HG02870 (cell line): ENCODE measurements around the gene COX6A2.

Experiments used
- ATAC-seq: cut with Tn5 transposase; IDR thresholded peaks from one replicate; pipeline ENCODE4 v1.9.1; 2021; ENCODE audit warnings: mild to moderate bottlenecking, moderate library complexity; ENCODE audit not compliant: unreplicated experiment

Gene COX6A2

DNA sequence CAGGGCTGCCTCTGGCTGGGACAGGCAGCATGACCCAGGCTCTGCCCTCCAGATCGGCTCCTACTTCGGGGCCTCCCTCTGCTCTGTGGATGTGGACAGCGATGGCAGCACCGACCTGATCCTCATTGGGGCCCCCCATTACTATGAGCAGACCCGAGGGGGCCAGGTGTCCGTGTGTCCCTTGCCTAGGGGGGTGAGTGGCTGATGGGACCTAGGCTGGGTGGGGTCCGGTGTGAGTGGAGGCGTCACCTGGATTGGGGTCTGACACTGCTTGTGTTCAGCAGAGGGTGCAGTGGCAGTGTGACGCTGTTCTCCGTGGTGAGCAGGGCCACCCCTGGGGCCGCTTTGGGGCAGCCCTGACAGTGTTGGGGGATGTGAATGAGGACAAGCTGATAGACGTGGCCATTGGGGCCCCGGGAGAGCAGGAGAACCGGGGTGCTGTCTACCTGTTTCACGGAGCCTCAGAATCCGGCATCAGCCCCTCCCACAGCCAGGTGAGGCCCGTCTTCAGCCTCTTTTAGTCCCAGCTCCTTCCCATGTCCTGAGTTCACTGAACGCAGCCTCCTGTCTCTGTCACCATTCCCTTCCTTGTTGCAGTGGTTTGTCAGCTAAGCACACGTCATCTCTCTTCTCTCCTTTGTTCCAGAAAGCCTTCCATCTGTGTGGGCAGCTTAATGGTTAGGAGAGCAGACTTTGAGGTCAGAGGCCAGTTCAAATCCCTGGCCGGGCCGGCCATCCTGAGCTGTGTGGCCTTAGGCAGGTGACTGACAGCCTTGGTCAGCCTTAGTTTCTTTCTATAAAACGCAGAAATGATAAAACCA is 16.9 kb downstream of the COX6A2 start:
- no peak for ATAC-seq

DNA sequence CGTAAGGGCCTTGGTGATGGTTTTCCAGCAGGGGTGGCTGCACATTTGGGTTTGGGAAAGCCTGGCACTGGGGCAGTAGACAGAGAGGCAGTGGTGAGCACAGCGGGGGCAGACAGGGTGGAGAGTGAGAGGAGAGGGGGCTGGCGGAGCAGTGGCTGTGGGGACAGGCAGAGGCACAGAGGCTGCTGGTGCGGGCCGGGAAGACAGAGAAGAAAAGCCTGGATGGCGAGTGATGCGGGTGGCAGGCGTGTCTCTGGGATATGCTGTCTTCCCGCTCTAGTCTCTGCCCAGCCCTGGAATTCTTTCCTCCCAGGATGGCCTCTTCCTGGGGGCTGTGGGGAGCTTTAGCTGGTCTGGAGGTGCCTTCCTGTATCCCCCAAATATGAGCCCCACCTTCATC is 18.1 kb downstream of the COX6A2 start:
- no peak for ATAC-seq

DNA sequence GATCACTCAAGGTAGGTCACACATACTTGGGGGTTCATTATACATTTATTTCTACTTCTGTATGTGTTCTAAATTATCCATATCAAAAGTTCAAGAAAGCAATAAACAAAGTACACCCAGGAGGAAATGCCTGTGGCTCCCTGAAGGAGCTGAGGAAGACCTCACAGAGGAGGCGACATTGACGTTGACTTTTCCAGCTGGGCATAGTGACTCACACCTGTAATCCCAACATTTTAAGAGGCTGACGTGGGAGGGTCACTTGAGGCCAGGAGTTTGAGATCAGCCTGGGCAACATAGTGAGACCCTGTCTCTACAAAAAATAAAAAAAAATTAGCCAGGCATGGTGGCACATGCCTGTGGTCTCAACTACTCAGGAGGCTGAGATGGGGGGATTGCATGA is 18.7 kb downstream of the COX6A2 start:
- ATAC-seq = no peak

DNA sequence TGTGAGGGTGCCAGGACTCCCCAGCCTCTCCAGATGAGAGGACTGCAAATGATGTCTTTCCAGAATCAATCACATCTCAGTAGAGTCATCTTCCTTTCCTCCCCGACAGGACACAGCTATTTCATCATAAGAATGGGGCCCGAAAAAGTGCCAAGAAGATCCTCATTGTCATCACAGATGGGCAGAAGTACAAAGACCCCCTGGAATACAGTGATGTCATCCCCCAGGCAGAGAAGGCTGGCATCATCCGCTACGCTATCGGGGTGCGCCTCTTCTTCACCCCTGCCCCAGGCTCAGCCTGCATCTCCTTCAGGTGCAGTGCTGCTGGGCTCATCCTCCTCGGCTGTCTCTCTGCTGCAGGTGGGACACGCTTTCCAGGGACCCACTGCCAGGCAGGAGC is 20.8 kb downstream of the COX6A2 start:
- no peak for ATAC-seq

DNA sequence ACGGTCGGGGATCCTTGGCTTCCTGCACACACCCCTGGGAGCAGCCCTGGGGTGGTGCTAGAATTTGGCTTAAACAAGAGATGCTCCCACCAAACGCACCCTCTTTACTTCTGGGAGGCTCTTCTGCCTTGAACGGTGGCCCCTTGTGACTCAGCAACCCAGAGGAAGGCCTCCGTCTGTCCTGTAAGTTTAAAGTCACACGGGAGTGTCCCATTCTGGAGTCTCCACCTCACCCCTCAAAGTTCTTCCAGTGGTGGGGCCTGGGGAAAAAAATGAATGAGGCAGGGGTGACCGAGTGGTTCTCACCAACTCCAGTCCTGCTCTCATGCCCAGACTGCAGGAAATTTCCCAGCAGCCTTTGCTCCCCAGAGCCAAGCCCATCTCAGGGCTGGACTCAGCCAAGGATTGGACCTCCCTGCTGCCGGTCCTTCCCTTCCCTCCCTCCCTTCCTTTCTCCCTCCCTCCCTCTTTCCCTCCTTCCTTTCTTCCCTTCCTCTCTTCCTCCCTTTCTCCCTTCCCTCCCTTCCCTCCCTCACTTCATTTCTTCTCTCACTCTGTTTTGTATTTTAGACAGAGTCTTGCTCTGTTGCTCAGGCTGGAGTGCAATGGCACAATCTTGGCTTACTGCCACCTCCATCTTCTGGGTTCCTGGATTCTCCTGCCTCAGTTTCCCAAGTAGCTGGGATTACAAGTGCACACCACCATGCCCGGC is 23.7 kb downstream of the COX6A2 start:
- no peak for ATAC-seq

DNA sequence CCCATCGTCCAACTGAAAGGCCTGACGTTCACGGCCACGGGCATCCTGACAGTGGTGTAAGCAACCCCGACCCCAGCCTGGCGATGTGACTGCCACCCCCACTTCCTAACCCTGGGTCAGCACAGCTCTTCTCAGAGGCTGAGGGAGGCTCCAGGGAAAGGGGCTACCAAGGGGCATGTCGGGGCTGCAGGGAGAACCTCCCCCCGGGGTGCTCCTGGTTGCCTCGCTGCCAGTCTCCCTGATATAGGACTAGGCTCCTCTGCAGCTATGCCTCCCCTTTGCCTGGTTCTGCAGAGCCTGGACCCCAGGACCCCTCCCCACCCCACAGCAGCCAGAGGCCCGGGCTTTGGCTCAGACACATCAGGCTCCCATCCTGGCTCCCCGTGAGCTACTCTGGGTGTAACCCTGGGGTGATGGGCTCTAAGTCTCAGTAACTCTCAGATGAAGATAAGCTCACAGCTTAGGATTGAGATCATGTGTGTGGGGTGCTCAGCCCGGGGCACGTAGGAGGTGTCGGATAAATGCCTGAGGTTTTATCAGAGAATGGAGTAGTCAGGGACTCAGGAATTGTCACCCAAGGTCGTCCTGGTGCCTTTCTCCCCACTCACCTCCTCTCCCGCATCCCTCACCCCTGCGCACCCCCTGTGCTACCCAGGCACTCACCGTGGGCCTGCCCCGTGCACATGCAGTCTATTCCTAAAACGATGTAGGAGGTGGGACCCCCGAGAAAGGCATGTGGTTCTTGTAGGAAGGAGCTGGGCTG is 24.4 kb downstream of the COX6A2 start:
- no peak for ATAC-seq

DNA sequence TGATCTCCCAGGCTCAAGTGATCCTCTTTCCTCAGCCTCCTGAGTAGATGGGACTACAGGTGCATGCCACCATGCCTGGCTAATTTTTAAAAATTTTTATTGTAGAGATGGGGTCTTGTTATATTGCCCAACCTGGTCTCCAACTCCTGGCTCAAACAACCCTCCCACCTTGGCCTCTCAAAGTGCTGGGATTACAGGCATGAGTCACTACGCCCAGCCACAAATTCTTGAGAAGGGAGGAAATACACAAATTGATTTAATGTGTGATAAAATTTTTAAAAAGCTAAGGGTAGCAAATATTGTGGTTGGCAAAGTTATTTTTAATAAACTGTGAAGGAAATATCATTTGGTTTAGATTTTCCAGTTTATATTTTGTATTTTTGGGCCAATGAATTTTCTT is 25.5 kb downstream of the COX6A2 start:
- no peak for ATAC-seq

DNA sequence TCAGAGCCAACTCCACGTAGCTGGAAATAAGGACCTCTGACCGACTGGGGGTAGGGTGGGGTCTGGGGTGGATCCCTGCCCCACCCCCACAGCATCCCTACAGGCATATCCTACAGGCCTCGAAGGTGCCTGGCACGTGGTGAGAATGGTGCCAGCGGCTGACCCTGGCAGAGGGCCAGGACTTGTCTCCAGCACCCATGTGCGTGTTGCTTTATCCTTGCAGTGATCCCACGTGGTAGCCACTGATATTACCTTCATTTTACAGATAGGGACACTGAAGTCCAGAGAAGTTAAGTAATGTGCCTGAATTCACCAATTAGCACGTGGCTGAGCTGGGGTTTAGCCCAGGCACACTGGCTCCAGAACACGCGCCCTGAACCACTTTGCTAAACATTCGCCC is 26.7 kb downstream of the COX6A2 start:
- ATAC-seq = no peak

DNA sequence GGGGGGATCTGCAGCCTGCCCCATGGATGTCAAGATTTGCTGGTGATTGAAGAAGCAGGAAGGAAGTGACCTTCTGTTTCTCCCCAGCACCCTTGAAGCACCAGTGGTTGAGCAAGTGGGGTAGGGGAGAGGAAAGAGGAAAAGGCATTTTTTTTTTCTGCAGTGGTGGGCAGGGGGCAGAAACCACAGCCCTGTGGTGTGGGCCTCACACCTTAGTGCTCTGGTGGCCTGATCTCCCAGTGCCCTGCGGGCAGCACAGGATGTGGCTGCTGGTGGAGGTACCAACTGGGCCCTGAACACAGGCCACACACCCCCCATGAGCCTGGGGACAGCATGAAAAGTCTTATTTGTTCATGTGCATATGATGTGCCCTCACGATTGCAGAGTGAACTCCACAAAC is 28.0 kb downstream of the COX6A2 start:
- no peak for ATAC-seq

DNA sequence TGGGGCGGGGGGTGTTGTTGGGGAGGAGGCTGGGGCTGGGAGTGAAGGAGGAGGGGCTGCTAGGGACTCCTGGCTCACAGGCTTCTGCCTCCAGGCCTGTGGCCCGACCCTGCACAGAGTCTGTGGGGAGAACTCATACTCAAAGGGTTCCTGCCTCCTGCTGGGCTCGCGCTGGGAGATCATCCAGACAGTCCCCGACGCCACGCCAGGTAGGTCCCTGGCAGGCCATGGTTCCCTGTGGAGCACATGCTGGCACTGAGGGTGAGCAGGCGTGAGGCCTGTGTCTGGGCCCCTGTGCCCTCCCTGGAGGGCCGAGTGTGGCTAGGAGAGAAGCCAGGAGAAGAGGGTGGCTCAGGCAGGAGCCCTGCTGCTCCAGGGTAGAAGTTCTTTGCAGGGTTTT is 30.5 kb downstream of the COX6A2 start:
- no peak for ATAC-seq

DNA sequence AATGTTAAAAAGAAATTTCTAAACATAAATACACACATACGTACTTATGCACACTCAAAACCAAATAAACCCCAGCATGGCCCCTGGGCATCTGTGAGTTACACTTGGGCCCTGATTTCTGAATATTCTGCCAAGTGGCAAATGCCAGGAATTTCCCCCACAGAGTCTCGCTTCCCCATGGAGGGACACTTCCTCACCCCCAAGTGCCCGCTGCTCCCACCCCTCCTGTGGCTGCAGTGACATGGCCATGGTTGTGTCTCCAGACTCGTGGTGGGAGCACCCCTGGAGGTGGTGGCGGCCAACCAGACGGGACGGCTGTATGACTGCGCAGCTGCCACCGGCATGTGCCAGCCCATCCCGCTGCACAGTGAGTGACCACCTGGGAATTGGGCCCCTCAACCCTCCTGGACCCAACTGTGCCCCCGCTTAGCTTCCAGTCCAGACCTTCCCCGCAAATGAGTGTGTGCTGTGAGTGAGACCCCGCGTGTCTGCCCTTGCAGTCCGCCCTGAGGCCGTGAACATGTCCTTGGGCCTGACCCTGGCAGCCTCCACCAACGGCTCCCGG is 31.0 kb downstream of the COX6A2 start:
- no peak for ATAC-seq

DNA sequence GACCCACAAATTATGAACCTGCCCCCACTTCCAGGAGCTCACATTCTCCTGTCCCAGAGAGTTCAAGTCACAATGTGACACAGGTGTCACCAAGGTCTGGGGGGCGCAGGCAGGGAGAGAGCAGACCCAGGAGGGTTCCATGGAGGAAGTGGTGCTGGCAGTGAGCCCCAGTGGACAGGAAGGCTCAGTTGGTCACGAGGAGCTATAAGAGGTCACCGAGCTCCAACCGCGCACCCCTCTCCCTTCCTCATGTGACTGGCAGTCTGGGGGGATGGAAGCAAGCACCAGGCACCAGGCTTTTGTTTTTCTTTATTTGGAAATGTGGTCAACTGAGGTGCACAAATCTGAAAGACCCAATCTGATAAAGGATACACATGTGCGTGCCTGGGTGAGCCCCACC is 32.5 kb downstream of the COX6A2 start:
- ATAC-seq = no peak

DNA sequence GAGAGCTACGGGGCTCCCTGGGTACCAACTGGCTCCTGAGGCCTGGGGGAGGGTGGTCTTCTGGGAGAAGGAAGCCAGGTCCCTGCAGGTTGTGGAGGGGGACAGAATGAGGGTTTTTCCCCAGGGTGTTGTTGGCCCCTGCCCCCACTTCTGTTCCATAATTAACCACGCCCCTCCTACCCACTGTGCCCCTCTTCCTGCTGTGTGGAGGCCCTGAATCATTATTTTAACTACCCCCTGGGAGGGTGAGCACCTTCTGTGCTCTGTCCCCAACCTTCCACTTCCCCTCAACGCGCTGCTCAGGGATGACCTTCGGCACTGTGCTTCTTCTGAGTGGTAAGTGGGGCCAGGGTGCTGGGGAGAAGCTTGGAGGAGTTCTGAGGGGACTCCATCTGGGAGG is 35.1 kb downstream of the COX6A2 start, which contains the start of gene ITGAD:
TSS of gene ITGAD (plus strand) at position 280 of the 400 bp plus-strand sequence. CDS start at position 306, 26 bp downstream.
- ATAC-seq = no peak

DNA sequence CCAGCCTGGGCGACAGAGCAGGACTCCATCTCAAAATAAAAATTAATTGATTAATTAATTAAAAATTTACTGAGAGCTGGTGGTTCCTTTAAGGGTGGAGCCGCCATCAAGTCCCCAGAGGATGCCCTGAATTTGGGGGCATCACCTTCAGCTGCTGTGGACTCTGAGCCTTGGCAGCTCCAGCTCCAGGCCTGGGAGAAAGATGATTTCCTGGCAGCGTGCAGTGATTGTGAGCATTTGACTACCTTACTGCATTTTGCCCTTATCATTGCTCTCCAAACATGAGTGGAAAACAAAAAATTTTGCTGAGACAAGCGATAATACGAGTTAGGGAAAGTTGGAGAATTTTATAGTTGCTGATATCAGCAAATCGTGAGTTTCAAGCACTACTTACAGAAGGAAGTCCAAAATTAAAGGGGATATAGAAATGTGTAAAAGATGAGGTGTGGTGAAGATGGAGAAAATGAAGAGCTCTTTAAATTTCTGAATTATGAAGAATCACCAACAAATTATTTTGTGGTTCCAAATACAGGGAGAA is 37.6 kb downstream of the COX6A2 start:
- ATAC-seq = no peak

DNA sequence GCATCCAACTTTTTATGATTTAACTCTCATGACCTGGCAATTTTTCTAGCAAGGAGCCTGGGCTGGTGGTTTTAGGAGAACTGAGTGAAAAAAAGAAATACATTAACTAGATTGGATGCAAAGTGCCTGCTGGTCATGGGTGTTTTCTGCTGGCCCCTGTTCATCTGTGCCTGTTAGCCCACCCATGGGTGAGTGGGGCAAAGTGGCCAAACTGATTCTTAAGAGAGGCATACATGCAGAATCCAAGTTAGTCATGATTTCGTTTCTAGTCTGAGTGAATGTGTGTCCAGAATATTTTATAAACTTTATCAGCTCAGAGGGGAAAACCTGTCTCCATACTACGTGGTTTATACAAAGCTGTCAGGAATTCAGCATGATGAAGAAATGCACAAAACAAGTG is 39.6 kb downstream of the COX6A2 start:
- no peak for ATAC-seq

DNA sequence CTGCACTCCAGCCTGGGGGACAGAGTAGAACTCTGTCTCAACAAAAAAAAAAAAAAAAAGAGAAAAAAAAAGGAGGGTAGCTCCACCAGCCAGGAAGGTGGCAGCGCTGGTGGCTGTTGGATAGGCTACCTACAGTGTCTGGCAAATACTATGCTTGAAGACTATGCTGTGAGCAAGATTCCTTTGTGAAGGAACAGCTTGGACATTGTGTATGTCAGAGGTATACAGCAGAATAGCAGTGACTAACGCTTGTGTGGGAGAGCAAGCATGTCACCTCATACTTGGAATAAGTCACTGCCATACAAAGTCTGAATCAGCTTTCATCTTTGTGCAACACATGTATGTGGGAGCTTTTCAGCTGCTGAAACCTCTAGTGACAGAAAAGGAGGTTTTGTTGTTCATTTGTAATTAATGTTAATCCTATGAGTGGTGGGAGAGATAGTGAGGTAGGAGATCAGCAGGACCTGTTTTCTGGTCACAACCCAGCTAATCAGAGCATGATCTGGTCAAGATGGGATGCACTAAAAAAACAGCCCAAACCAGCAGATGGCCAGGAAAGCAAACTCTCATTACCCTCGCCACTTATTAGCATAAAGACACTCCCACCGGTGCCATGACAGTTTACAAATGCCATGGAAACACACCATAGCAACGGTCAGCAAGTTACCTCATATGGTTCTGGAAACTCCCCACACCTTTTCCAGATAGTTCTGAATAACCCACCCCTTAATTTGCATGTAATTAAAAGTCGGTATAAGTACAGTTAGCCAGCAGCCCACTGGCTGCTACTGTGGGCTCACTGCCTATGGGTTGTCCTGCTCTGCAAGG is 41.8 kb downstream of the COX6A2 start:
- no peak for ATAC-seq

DNA sequence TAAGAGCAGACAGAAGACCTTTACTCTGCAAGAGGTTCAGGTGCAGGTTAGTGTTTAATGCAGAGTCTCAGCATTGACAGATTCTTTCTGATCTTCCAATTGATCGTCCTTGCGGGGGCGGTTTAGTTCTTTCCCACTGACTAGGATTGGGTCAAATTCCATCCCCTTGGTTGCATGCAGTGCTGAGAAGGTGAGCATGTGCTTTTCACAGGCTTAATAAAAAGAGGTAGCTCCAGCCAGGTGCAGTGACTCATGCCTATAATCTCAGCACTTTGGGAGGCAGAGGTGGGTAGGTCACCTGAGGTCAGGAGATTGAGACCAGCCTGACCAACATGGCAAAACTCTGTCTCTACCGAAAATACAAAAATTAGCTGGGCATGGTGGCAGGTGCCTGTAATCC is 42.5 kb downstream of the COX6A2 start:
- ATAC-seq = no peak

DNA sequence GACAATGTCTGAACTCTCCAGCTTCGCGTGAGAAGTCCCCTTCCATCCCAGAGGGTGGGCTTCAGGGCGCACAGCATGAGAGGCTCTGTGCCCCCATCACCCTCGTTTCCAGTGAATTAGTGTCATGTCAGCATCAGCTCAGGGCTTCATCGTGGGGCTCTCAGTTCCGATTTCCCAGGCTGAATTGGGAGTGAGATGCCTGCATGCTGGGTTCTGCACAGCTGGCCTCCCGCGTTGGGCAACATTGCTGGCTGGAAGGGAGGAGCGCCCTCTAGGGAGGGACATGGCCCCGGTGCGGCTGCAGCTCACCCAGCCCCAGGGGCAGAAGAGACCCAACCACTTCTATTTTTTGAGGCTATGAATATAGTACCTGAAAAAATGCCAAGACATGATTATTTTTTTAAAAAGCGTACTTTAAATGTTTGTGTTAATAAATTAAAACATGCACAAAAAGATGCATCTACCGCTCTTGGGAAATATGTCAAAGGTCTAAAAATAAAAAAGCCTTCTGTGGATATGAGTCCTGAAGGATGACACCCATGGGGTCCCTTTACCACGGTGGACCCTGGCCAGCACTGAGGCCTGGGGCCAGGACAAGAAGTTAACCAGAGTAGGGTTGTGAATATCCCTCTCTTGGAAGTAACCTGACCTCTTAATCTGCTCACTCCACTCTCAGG is 45.5 kb downstream of the COX6A2 start:
- ATAC-seq = peak; percentile 54

DNA sequence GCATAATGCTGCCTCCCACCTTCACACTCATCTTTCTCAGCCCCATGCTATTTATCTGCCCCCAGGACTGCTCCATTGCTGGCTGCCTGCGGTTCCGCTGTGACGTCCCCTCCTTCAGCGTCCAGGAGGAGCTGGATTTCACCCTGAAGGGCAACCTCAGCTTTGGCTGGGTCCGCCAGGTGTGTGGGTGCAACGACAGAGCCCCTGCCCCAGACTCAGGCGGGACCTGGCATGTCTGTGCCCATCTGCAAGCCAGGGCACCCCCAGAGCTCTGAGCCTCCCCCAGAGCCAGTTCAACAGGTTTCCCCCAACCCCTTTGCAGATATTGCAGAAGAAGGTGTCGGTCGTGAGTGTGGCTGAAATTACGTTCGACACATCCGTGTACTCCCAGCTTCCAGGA is 48.0 kb downstream of the COX6A2 start:
- no peak for ATAC-seq
